Measurements from ENCODE around the gene BCL11A. TPM values are rescaled to one million over a fixed set of nuclear protein-coding genes. Genes with fewer than 3 reads are reported as not detected.
A peak's percentile ranks its signal among the peaks of the same experiment; 100 is the strongest.

The BCL11A gene
- total RNA-seq, 4 donors from 2014 or later, result 23.9 to 46.2 (median 33.8) TPM

DNA sequence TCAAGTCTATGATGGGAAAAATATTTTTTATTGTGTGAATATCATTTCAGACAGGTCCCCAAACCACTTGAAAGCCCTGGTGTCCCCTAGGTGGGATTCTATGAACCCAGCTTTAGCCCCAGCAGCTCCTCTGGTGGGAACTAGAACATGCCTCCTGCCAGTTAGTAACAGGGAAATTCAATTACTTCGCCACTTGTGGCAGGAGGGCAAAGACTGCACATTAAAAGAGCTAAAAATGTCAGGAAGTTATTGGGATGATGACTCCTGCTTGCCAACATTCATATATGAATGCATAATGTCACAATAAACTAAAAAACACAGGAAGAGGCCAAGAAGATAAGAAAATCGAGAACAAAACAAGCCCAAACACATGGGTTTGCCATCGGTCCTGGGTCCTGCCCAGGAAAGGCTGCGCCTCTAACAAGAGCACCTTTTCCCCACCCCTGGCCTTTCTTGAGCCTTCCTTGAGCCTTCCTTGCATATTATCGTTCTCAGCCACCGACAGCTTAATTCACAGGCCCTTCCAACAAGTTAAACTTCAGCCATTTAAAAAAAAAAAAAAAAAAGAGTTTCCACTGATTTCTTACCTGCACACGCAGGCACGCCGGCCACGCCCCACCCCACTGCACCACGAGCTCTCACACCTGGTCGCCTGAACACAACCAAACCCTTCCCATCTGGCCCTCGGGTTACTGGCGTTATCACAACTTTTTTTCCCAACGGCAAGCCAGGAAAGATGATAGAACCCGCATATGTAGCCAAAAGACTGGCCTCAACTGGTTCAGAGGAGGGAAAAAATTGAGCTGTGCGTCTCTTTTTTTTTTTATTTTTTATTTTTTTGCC lies 23.4 kb downstream of the BCL11A start:
- 21 to 34% methylated on average over 17 of the region's 17 CpGs for WGBS, 2 donors
- peak overlapping the region; percentile 43 to 88 (median 80) for H3K27ac ChIP-seq
- intact Hi-C loops (cut with DNase I), result no loop called here
- H3K36me3 ChIP-seq, result peaks cover 0 to 7% (median 0%) of the 10 kb centered on the region in 3 donors
- peaks cover 0 to 52% (median 0%) of the 10 kb centered on the region in 4 donors for H3K27me3 ChIP-seq
- H3K4me3 ChIP-seq, result peak overlapping the region in 2 of 4 donors; percentile 16 to 21
- H3K4me1 ChIP-seq, result peaks cover 13 to 82% (median 25%) of the 10 kb centered on the region in 3 donors
- no peaks in the 10 kb centered on the region for H3K9me3 ChIP-seq
- TF ChIP-seq POLR2A (IDR thresholded peaks at IDR 0.05), result no peak
- TF ChIP-seq, protein P1, sequence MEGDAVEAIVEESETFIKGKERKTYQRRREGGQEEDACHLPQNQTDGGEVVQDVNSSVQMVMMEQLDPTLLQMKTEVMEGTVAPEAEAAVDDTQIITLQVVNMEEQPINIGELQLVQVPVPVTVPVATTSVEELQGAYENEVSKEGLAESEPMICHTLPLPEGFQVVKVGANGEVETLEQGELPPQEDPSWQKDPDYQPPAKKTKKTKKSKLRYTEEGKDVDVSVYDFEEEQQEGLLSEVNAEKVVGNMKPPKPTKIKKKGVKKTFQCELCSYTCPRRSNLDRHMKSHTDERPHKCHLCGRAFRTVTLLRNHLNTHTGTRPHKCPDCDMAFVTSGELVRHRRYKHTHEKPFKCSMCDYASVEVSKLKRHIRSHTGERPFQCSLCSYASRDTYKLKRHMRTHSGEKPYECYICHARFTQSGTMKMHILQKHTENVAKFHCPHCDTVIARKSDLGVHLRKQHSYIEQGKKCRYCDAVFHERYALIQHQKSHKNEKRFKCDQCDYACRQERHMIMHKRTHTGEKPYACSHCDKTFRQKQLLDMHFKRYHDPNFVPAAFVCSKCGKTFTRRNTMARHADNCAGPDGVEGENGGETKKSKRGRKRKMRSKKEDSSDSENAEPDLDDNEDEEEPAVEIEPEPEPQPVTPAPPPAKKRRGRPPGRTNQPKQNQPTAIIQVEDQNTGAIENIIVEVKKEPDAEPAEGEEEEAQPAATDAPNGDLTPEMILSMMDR (IDR thresholded peaks at IDR 0.05), result no peak
- no peak for DNase-seq

- TF ChIP-seq, protein P1 (IDR thresholded peaks at IDR 0.05), result no peak
- no peak for TF ChIP-seq POLR2A (IDR thresholded peaks at IDR 0.05)
- no peak overlapping the region for H3K4me3 ChIP-seq
- H3K9me3 ChIP-seq, result no peaks in the 10 kb centered on the region
- 58 to 82% methylated on average over 7 to 8 of the region's 8 CpGs for WGBS, 2 donors
- intact Hi-C loops (cut with DNase I), result no loop called here
- H3K27me3 ChIP-seq, result peaks cover 0 to 46% (median 0%) of the 10 kb centered on the region in 4 donors
- DNase-seq, result no peak
- H3K4me1 ChIP-seq, result peaks cover 13 to 74% (median 18%) of the 10 kb centered on the region in 3 donors
- H3K27ac ChIP-seq, result peak overlapping the region; percentile 43 to 88 (median 80)
- H3K36me3 ChIP-seq, result peaks cover 0 to 7% (median 0%) of the 10 kb centered on the region in 3 donors
These were observed 24.2 kb downstream of the BCL11A start for GRCh38 chr2:60529136-60529784.

- TF ChIP-seq POLR2A (IDR thresholded peaks at IDR 0.05), result no peak
- TF ChIP-seq, protein P1 (IDR thresholded peaks at IDR 0.05), result no peak
- H3K4me3 ChIP-seq, result no peak overlapping the region
- H3K27ac ChIP-seq, result peak overlapping the region; percentile 43 to 88 (median 80)
- peaks cover 0 to 38% (median 0%) of the 10 kb centered on the region in 4 donors for H3K27me3 ChIP-seq
- no peak for DNase-seq
- H3K36me3 ChIP-seq, result peaks cover 0 to 7% (median 0%) of the 10 kb centered on the region in 3 donors
- H3K9me3 ChIP-seq, result no peaks in the 10 kb centered on the region
- intact Hi-C loops (cut with DNase I), result no loop called here
- H3K4me1 ChIP-seq, result peaks cover 13 to 66% (median 18%) of the 10 kb centered on the region in 3 donors
- WGBS, 2 donors, result 72 to 75% methylated on average over 4 to 8 of the region's 9 CpGs
These were observed 25.0 kb downstream of the BCL11A start for GRCh38 chr2:60528281-60529020.

- TF ChIP-seq POLR2A (IDR thresholded peaks at IDR 0.05), result no peak
- intact Hi-C loops (cut with DNase I), result no loop called here
- Histone ChIP-seq H3K27me3 (peaks cover 0 to 31% (median 0%) of the 10 kb centered on the region in 4 donors), H3K9me3 (no peaks in the 10 kb centered on the region), H3K36me3 (peaks cover 0 to 7% (median 0%) of the 10 kb centered on the region in 3 donors), H3K27ac (peak overlapping the region in 3 of 4 donors; percentile 72 to 88 (median 87)), H3K4me3 (no peak overlapping the region), H3K4me1 (peaks cover 11 to 59% (median 13%) of the 10 kb centered on the region in 3 donors)
- no peak for DNase-seq
- 52 to 79% methylated on average over 7 to 8 of the region's 8 CpGs for WGBS, 2 donors
These were observed 25.7 kb downstream of the BCL11A start for GRCh38 chr2:60527762-60528161.

DNA sequence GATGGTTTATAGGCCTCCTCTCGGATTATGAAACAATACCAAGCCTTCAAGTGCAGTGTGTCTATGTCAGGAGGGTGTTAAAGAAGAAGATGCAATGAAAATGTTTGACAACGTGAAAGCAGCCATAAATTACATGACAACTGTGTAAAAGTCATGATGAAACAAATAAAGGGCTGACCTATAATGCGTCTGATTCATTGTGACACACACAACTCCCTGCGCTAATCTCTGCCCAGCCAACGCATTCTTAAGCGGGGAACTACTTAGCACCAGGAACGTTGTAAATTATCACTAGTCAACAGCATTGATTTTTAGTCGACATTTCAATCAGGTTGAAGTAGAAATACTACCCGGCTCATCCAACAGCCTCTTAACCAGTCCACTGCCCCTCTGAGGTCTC lies 26.8 kb downstream of the BCL11A start:
- Histone ChIP-seq H3K4me3 (no peak overlapping the region), H3K9me3 (no peaks in the 10 kb centered on the region), H3K27ac (no peak overlapping the region), H3K27me3 (peaks cover 0 to 25% (median 0%) of the 10 kb centered on the region in 4 donors), H3K36me3 (peaks cover 0 to 7% (median 0%) of the 10 kb centered on the region in 3 donors), H3K4me1 (peaks cover 9 to 48% (median 10%) of the 10 kb centered on the region in 3 donors)
- 60 to 69% methylated on average over 9 of the region's 9 CpGs for WGBS, 2 donors
- TF ChIP-seq POLR2A (IDR thresholded peaks at IDR 0.05), result no peak
- TF ChIP-seq, protein P1 (IDR thresholded peaks at IDR 0.05), result no peak
- intact Hi-C loops (cut with DNase I), result no loop called here
- DNase-seq, result no peak

All from esophagus squamous epithelium (tissue), 5 donors.